ENCODE measurements around the gene KRTAP2-1.
"Not testable (repeated sequence)": the region's sequence is repeated elsewhere in the genome, so short reads cannot be mapped to it uniquely, and the experiment has no call there.

Gene KRTAP2-1

GRCh38 chr17:41001795-41002194, 45.3 kb downstream of the KRTAP2-1 start:
- Histone ChIP-seq H3K14ac (ENCODE audit: low read length) (no peak overlapping the region), H3K27me3 (ENCODE audit: control insufficient read depth in 3 of 3, insufficient read depth in 3 of 3, low read depth in 1 of 3, low read length in 3 of 3) (peaks cover 0 to 3% (median 0%) of the 10 kb centered on the region in 3 experiments), H3K4me1 (ENCODE audit: control insufficient read depth in 2 of 2, insufficient read depth in 1 of 2, low read depth in 1 of 2, low read length in 2 of 2) (peaks cover 0 to 4% of the 10 kb centered on the region in 2 donors), H3K4me2 (ENCODE audit: insufficient read depth, low read length, poor library complexity, severe bottlenecking) (no peak overlapping the region), H3K23ac (ENCODE audit: low read depth, low read length, poor library complexity) (no peak overlapping the region), H3K9me3 (replicated peaks in 1 of 2; ENCODE audit: control insufficient read depth in 2 of 2, insufficient read depth in 1 of 2, low read depth in 1 of 2, low read length in 2 of 2) (peaks cover 0 to 3% of the 10 kb centered on the region in 2 donors), H3K18ac (ENCODE audit: low read length) (no peak overlapping the region), H4K8ac (ENCODE audit: low read depth, low read length) (no peak overlapping the region), H3K4me3 (ENCODE audit: low read length in 2 of 2) (no peak overlapping the region), H3K27ac (replicated peaks; ENCODE audit: low read length) (no peak overlapping the region), H3K36me3 (replicated peaks in 1 of 2; ENCODE audit: control insufficient read depth in 2 of 2, insufficient read depth in 2 of 2, low read length in 2 of 2) (no peaks in the 10 kb centered on the region), H2BK12ac (ENCODE audit: low read length) (no peak overlapping the region), H2AK5ac (ENCODE audit: low read depth, low read length) (no peak overlapping the region), H2BK15ac (ENCODE audit: low read length) (no peak overlapping the region), H2BK5ac (ENCODE audit: low read length) (no peak overlapping the region), H3K79me1 (ENCODE audit: low read depth, low read length) (no peaks in the 10 kb centered on the region), H4K91ac (ENCODE audit: low read depth, low read length, poor library complexity) (no peak overlapping the region), H3K9ac (ENCODE audit: low read depth, low read length, poor library complexity) (no peak overlapping the region), H3K4ac (ENCODE audit: low read length) (no peak overlapping the region), H2BK120ac (ENCODE audit: low read depth, low read length) (no peak overlapping the region), H2AFZ (ENCODE audit: low read length) (no peak overlapping the region)
- DNase-seq (ENCODE audit: low spot score): no peak
- WGBS, 2 donors (ENCODE audit: extremely low coverage in 2 of 2, insufficient read length in 2 of 2, insufficient replicate concordance in 1 of 2): no CpG with 5 or more reads among the region's 4 CpGs

- not testable (repeated sequence) for H2BK15ac ChIP-seq (ENCODE audit: low read length); H3K4me2 ChIP-seq (ENCODE audit: insufficient read depth, low read length, poor library complexity, severe bottlenecking); DNase-seq (ENCODE audit: low spot score)
These were observed 47.6 kb downstream of the KRTAP2-1 start, which contains the start of gene KRTAP3-2 for GRCh38 chr17:40999563-40999962. TSS of gene KRTAP3-2 (minus strand) at chr17:40999906. CDS start at chr17:40999853, 53 bp downstream.

GRCh38 chr17:40997361-40997760, 49.8 kb downstream of the KRTAP2-1 start:
- no peak overlapping the region for H4K8ac ChIP-seq (ENCODE audit: low read depth, low read length)

More at GRCh38 chr17:40999563-40999962, 47.6 kb downstream of the KRTAP2-1 start, which contains the start of gene KRTAP3-2:
- H3K9me3 ChIP-seq (replicated peaks in 1 of 2; ENCODE audit: control insufficient read depth in 2 of 2, insufficient read depth in 1 of 2, low read depth in 1 of 2, low read length in 2 of 2); H3K36me3 ChIP-seq (replicated peaks in 1 of 2; ENCODE audit: control insufficient read depth in 2 of 2, insufficient read depth in 2 of 2, low read length in 2 of 2); H3K27ac ChIP-seq (replicated peaks; ENCODE audit: low read length); H3K79me1 ChIP-seq (ENCODE audit: low read depth, low read length); H2AK5ac ChIP-seq (ENCODE audit: low read depth, low read length); H3K14ac ChIP-seq (ENCODE audit: low read length); H3K9ac ChIP-seq (ENCODE audit: low read depth, low read length, poor library complexity); H3K23ac ChIP-seq (ENCODE audit: low read depth, low read length, poor library complexity); H2BK120ac ChIP-seq (ENCODE audit: low read depth, low read length); H2BK5ac ChIP-seq (ENCODE audit: low read length); H3K4me1 ChIP-seq (ENCODE audit: control insufficient read depth in 2 of 2, insufficient read depth in 1 of 2, low read depth in 1 of 2, low read length in 2 of 2); H3K4ac ChIP-seq (ENCODE audit: low read length); H2AFZ ChIP-seq (ENCODE audit: low read length); H3K18ac ChIP-seq (ENCODE audit: low read length); H3K27me3 ChIP-seq (ENCODE audit: control insufficient read depth in 3 of 3, insufficient read depth in 3 of 3, low read depth in 1 of 3, low read length in 3 of 3); H4K91ac ChIP-seq (ENCODE audit: low read depth, low read length, poor library complexity): not testable (repeated sequence)
- H2BK12ac ChIP-seq (ENCODE audit: low read length): peak within 1 kb of the TSS; percentile 14
- peak within 1 kb of the TSS in 1 of 2 donors; percentile 67 for H3K4me3 ChIP-seq (ENCODE audit: low read length in 2 of 2)
- peak within 1 kb of the TSS; percentile 82 for H4K8ac ChIP-seq (ENCODE audit: low read depth, low read length)
- WGBS, 2 donors (ENCODE audit: extremely low coverage in 2 of 2, insufficient read length in 2 of 2, insufficient replicate concordance in 1 of 2): no CpG with 5 or more reads among the region's 6 CpGs

GRCh38 chr17:40996829-40997228, 50.3 kb downstream of the KRTAP2-1 start:
- no peak overlapping the region for H3K4me3 ChIP-seq (ENCODE audit: low read length in 2 of 2)
- no peak for DNase-seq (ENCODE audit: low spot score)
- H2BK120ac ChIP-seq (ENCODE audit: low read depth, low read length): no peak overlapping the region
- H3K9me3 ChIP-seq (replicated peaks in 1 of 2; ENCODE audit: control insufficient read depth in 2 of 2, insufficient read depth in 1 of 2, low read depth in 1 of 2, low read length in 2 of 2): no peaks in the 10 kb centered on the region
- no peak overlapping the region for H3K14ac ChIP-seq (ENCODE audit: low read length)
- no peak overlapping the region for H2BK12ac ChIP-seq (ENCODE audit: low read length)
- no CpG with 5 or more reads among the region's 4 CpGs for WGBS, 2 donors (ENCODE audit: extremely low coverage in 2 of 2, insufficient read length in 2 of 2, insufficient replicate concordance in 1 of 2)
- no peak overlapping the region for H4K8ac ChIP-seq (ENCODE audit: low read depth, low read length)
- H3K4ac ChIP-seq (ENCODE audit: low read length): no peak overlapping the region
- H2BK15ac ChIP-seq (ENCODE audit: low read length): no peak overlapping the region
- H2AFZ ChIP-seq (ENCODE audit: low read length): no peak overlapping the region
- no peak overlapping the region for H3K4me2 ChIP-seq (ENCODE audit: insufficient read depth, low read length, poor library complexity, severe bottlenecking)
- H3K18ac ChIP-seq (ENCODE audit: low read length): no peak overlapping the region
- no peak overlapping the region for H3K9ac ChIP-seq (ENCODE audit: low read depth, low read length, poor library complexity)
- H3K4me1 ChIP-seq (ENCODE audit: control insufficient read depth in 2 of 2, insufficient read depth in 1 of 2, low read depth in 1 of 2, low read length in 2 of 2): peaks cover 0 to 2% of the 10 kb centered on the region in 2 donors
- H3K36me3 ChIP-seq (replicated peaks in 1 of 2; ENCODE audit: control insufficient read depth in 2 of 2, insufficient read depth in 2 of 2, low read length in 2 of 2): no peaks in the 10 kb centered on the region
- peaks cover 0 to 3% (median 0%) of the 10 kb centered on the region in 3 experiments for H3K27me3 ChIP-seq (ENCODE audit: control insufficient read depth in 3 of 3, insufficient read depth in 3 of 3, low read depth in 1 of 3, low read length in 3 of 3)
- no peaks in the 10 kb centered on the region for H3K79me1 ChIP-seq (ENCODE audit: low read depth, low read length)
- H3K23ac ChIP-seq (ENCODE audit: low read depth, low read length, poor library complexity): no peak overlapping the region
- H4K91ac ChIP-seq (ENCODE audit: low read depth, low read length, poor library complexity): no peak overlapping the region
- H2AK5ac ChIP-seq (ENCODE audit: low read depth, low read length): no peak overlapping the region
- no peak overlapping the region for H3K27ac ChIP-seq (replicated peaks; ENCODE audit: low read length)
- no peak overlapping the region for H2BK5ac ChIP-seq (ENCODE audit: low read length)

More at GRCh38 chr17:40997361-40997760, 49.8 kb downstream of the KRTAP2-1 start:
- no peaks in the 10 kb centered on the region for H3K79me1 ChIP-seq (ENCODE audit: low read depth, low read length)
- no peaks in the 10 kb centered on the region for H3K9me3 ChIP-seq (replicated peaks in 1 of 2; ENCODE audit: control insufficient read depth in 2 of 2, insufficient read depth in 1 of 2, low read depth in 1 of 2, low read length in 2 of 2)
- no peak overlapping the region for H2BK15ac ChIP-seq (ENCODE audit: low read length)
- no peak overlapping the region for H3K4me2 ChIP-seq (ENCODE audit: insufficient read depth, low read length, poor library complexity, severe bottlenecking)
- DNase-seq (ENCODE audit: low spot score): no peak
- peaks cover 0 to 2% of the 10 kb centered on the region in 2 donors for H3K4me1 ChIP-seq (ENCODE audit: control insufficient read depth in 2 of 2, insufficient read depth in 1 of 2, low read depth in 1 of 2, low read length in 2 of 2)
- no peak overlapping the region for H4K91ac ChIP-seq (ENCODE audit: low read depth, low read length, poor library complexity)
- H2AK5ac ChIP-seq (ENCODE audit: low read depth, low read length): no peak overlapping the region
- H2BK5ac ChIP-seq (ENCODE audit: low read length): no peak overlapping the region
- no peak overlapping the region for H3K18ac ChIP-seq (ENCODE audit: low read length)
- no peak overlapping the region for H3K4ac ChIP-seq (ENCODE audit: low read length)
- no peak overlapping the region for H3K23ac ChIP-seq (ENCODE audit: low read depth, low read length, poor library complexity)
- no peak overlapping the region for H3K14ac ChIP-seq (ENCODE audit: low read length)
- no CpG with 5 or more reads among the region's 2 CpGs for WGBS, 2 donors (ENCODE audit: extremely low coverage in 2 of 2, insufficient read length in 2 of 2, insufficient replicate concordance in 1 of 2)
- H3K27ac ChIP-seq (replicated peaks; ENCODE audit: low read length): no peak overlapping the region
- H2AFZ ChIP-seq (ENCODE audit: low read length): no peak overlapping the region
- H3K4me3 ChIP-seq (ENCODE audit: low read length in 2 of 2): no peak overlapping the region
- no peaks in the 10 kb centered on the region for H3K36me3 ChIP-seq (replicated peaks in 1 of 2; ENCODE audit: control insufficient read depth in 2 of 2, insufficient read depth in 2 of 2, low read length in 2 of 2)
- H2BK120ac ChIP-seq (ENCODE audit: low read depth, low read length): no peak overlapping the region
- H3K9ac ChIP-seq (ENCODE audit: low read depth, low read length, poor library complexity): no peak overlapping the region
- no peak overlapping the region for H2BK12ac ChIP-seq (ENCODE audit: low read length)
- H3K27me3 ChIP-seq (ENCODE audit: control insufficient read depth in 3 of 3, insufficient read depth in 3 of 3, low read depth in 1 of 3, low read length in 3 of 3): peaks cover 0 to 3% (median 0%) of the 10 kb centered on the region in 3 experiments

Measured in neuronal stem cell (in vitro differentiated cells).